Occipital lobe (tissue), 3 donors: ENCODE data around the gene PSMB9. TPM values are rescaled to one million over a fixed set of nuclear protein-coding genes. Genes with fewer than 3 reads are reported as not detected.

Source experiments
- DNase-seq: peaks from one replicate; lab custom pipeline; 2025; lab: John Stamatoyannopoulos, UW
- small RNA-seq: library from RNA; depleted of rRNA; stranded (forward); fragments of <200 nt; gene quantifications from one replicate; pipeline ENCODE3, GENCODE V24; 2014
- total RNA-seq: library from RNA; depleted of rRNA; stranded (reverse); fragments of >200 nt; gene quantifications from one replicate; pipeline ENCODE4 v1.2.3, GENCODE V29; 2014

Gene PSMB9
- total RNA-seq, 1 donor from 2014 or later = 5.8 TPM

GRCh38 chr6:32905078-32905477 lies 51.1 kb downstream of the PSMB9 start:
- DNase-seq = no peak

- DNase-seq = no peak
These were observed 52.5 kb downstream of the PSMB9 start for GRCh38 chr6:32906539-32906938.

GRCh38 chr6:32908897-32909296 lies 54.9 kb downstream of the PSMB9 start:
- no peak for DNase-seq

Small RNAs within 50 kb of the gene (small RNA-seq; reads per million reads assigned to genes)
- not detected for gene HLA-Z

Other genes with a start within 250 kb of the PSMB9 start
- 0.16 TPM for gene HLA-DQA1, start 216.8 kb upstream of the PSMB9 start, total RNA-seq
- gene HLA-DQB1, start 187.5 kb upstream of the PSMB9 start, total RNA-seq = 0.16 TPM
- gene HLA-DQA2, start 112.8 kb upstream of the PSMB9 start, total RNA-seq = 0.16 TPM
- gene HLA-DQB2, start 90.7 kb upstream of the PSMB9 start, total RNA-seq = not detected
- gene HLA-DOB, start 37.2 kb upstream of the PSMB9 start, total RNA-seq = not detected
- 3.9 TPM for gene TAP2, start 15.5 kb upstream of the PSMB9 start, total RNA-seq
- 5.3 TPM for gene PSMB8, start 10.1 kb upstream of the PSMB9 start, total RNA-seq
- gene TAP1, start 488 bp upstream of the PSMB9 start, total RNA-seq = 7.5 TPM
- gene HLA-DMB, start 86.8 kb downstream of the PSMB9 start, total RNA-seq = 2.0 TPM
- 0.94 TPM for gene HLA-DMA, start 98.9 kb downstream of the PSMB9 start, total RNA-seq
- gene BRD2, start 114.4 kb downstream of the PSMB9 start, total RNA-seq = 66.6 TPM
- gene HLA-DOA, start 155.4 kb downstream of the PSMB9 start, total RNA-seq = 0.16 TPM
- 1.4 TPM for gene HLA-DPA1, start 219.5 kb downstream of the PSMB9 start, total RNA-seq
- 1.4 TPM for gene HLA-DPB1, start 221.8 kb downstream of the PSMB9 start, total RNA-seq